Mucosa of gallbladder (tissue), 1 donor: ENCODE data around the gene INSYN2A. TPM values are rescaled to one million over a fixed set of nuclear protein-coding genes. Genes with fewer than 3 reads are reported as not detected.

ENCODE experiments used
- DNase-seq: peaks from one replicate; pipeline ENCODE4 v3.0.0-alpha.2; 2020; ENCODE audit warnings: low spot score
- total RNA-seq: library from RNA; stranded (reverse); gene quantifications from one replicate; pipeline ENCODE4 v1.2.1, GENCODE V29; 2021
- donor health status: DM: no; HTN: no; CAD: no.

Gene INSYN2A
- total RNA-seq, 1 donor from 2014 or later, result not detected

GRCh38 chr10:127195041-127195506, 1.3 kb downstream of the INSYN2A start:
- no peak for DNase-seq

GRCh38 chr10:127194599-127194998, 1.8 kb downstream of the INSYN2A start:
- DNase-seq, result no peak

DNA sequence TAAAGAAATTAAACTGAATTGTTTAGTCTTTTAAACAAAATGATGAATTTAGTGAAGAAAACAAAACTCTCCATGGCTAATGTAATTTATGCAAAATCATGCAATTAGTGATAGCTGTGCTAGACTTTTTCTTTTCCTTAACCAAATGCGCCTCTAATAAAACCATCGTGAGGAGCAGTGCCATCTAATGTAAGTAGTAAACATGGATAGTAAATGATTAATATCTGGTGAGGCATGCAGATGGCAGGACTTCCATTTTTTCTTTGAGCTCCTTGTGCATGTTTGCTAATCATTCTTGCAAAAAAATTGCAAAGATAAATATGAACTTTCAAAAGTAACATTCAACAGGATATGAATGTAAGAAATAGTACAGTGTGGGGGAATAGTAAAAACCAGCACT, 2.3 kb downstream of the INSYN2A start:
- DNase-seq, result no peak

DNA sequence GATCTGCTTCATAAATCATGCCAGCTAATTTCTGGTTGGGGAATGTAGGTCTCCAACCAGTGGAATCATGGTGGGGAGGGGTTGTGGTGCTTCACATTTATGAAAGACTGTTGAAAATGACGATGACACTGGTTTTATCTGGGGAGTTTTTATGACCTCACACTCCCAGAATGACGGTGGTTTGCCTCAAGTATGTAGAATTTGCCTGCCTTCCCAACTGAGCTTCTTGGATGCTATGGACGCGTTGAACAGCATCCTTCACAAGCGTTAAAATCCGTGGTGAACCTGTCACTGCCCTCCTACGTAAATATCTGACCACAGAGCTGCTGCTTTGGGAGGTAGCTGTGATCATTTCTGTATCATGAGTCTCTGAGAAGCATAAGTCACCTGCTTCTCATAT, 3.3 kb downstream of the INSYN2A start:
- no peak for DNase-seq

GRCh38 chr10:127190427-127190826, 6.0 kb downstream of the INSYN2A start:
- DNase-seq, result no peak

GRCh38 chr10:127189226-127189625, 7.2 kb downstream of the INSYN2A start:
- DNase-seq, result no peak

GRCh38 chr10:127186813-127187212, 9.6 kb downstream of the INSYN2A start:
- no peak for DNase-seq

DNA sequence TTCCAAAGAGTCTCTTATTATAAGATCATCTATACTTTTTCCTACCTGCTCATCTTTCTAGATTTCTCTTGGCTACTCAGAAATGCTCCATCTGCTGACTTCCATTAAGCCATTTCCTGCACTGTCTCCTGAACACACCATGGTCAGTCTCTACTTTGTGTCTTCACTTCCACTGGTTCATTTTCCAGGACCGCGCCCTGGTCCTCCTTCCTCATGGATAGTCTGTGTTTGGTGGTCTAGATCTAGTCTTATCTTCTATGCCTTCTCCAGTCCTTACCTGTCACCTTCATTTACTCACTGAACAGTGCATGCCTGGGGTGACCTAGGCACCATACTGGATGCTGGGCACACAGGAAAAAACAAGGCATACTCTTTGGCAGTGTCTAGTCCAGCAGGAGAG, 11.8 kb downstream of the INSYN2A start:
- DNase-seq, result no peak

DNA sequence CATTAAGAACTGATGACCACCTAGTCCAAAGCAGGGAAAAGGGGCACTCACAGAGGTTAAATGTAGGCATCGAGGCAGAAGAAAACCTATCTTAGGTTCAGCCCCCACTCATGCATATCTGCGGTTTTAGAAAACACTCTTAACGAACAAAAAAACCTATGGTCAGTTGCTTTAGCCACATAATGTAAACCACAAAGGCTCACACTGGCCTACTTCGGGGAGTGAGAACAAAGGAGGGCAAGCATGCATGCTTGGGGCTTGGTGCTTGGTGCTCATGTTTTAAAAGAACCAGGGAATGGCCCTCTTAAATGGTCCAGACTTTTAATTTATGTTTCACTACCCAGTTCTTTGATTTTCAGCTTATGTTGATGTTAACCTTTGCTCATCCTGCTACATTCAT, 14.2 kb downstream of the INSYN2A start:
- DNase-seq, result no peak

DNA sequence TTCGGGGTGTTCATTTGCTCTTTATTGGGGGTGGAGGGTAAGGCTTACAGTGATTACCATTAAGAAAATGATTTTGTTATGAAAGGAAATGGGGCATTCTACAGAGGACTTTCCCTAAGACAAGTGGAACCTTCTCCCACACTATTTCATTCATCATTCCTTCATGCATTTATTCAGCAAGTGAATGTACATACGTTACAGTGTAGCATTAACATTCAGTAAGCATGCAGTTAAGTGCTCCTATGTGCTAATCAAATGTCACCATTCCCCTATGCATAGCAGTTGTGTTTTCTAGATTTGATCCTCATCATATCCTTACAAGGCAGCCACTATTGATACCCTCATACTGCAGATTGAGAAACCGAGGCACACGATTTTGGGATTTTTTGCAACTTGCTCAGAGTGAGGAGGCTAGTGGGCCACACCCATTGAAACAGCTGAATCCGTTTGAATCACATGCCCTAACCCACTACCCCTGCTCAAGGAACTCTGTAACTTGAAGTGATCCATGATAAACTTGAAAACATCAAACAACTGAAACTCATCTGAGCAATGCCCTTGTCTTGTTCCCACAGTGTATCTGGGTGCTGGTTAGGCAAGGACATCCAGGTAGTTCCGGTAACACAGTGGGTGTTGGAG, 16.7 kb downstream of the INSYN2A start:
- DNase-seq, result no peak

DNA sequence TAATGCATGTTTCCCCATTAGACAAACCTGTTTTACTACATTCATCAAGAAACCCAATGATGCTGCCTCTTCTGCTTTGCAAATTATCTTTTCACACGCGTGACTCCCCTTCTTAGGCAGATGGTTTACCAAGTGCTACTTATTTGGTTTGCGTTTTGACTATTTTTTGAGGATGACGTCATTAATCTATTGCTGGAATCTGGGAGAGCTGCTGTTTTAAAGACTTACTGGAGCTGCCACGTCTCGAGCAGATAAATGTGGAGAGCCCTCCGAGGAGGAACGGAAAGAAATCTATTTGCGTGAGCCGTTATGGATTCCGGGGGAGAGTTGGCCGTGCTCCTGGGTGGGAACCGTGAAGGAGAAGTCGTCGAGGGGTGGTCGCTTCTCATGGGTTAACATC, 19.7 kb downstream of the INSYN2A start:
- no peak for DNase-seq

DNA sequence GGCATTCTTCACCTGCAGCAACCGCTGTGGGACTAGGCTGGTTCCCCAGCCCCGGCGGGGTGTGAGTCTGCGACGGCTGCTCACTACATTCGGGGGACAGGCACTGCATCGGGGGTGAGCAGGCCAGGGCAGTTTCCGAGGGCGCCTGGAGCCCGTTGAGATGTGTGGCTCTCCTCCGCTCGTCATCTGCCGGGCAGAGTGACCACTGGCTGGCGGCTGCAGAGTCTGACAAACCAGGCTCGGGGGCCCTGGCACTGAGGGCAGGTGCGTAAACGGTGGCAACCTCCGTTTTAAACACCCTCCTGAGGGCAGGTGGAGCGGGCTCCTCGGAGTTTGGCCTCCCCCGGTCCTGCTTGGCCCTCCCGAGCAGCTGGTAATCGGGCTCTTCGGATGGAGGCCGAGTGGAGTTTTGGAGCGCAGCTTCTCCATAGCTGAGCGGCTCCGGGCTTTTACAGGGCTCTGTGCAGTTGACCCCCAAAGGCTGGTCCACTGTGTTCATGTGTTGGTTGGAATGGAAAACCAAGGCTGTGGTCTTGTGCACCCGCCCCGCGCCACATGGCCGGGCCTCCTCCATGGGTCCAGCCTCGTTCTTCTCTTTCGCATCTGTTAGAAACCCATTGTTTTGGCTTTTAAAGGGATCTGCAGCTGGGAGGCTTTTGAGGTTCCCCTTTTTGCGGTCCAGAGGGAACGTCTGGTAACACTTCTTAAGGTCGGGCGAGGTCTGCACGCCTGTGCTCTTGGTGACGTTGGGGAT, 20.9 kb downstream of the INSYN2A start:
- no peak for DNase-seq

- no peak for DNase-seq
These were observed 21.5 kb downstream of the INSYN2A start for GRCh38 chr10:127174866-127175265.

DNA sequence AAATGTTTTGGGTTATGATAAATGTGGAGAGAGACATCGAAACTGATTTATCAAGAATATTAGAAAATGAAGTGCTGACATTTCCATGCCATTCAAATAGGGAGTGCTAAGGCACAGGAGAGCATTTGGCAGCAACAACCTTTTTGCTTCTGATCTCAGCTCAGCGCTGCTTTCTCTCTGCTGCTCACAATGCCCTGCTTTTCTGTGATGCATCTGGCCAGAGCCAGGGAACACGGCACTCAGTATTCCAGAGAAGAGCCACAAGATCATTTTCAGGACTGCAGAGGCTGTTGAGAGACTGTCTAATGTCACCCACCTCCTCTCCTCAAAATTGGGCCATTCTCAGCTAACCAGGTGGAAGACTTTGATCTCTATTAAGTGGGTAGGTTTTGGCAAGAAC, 28.1 kb downstream of the INSYN2A start:
- no peak for DNase-seq

- no peak for DNase-seq
These were observed 33.5 kb downstream of the INSYN2A start for GRCh38 chr10:127162841-127163240.

DNA sequence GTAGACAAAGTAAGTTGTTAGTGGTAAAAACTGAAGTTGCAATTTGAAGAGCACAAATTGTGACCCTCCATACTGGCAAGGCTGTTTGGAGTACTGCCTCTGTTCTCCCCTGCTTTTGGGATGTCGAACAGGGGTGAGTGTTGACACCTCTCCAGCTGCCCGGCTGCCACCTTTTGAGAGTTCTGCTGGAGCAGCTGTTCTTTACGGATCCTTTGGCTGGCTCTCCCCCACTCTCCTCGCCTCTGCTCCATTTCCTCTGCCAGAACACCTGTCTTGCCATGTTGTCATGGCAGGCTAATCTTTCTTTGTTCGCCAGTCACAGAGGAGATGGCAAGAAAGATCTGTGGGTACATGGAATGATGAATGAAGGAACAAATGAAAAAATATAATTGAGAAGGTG, 34.9 kb downstream of the INSYN2A start:
- DNase-seq, result no peak

DNA sequence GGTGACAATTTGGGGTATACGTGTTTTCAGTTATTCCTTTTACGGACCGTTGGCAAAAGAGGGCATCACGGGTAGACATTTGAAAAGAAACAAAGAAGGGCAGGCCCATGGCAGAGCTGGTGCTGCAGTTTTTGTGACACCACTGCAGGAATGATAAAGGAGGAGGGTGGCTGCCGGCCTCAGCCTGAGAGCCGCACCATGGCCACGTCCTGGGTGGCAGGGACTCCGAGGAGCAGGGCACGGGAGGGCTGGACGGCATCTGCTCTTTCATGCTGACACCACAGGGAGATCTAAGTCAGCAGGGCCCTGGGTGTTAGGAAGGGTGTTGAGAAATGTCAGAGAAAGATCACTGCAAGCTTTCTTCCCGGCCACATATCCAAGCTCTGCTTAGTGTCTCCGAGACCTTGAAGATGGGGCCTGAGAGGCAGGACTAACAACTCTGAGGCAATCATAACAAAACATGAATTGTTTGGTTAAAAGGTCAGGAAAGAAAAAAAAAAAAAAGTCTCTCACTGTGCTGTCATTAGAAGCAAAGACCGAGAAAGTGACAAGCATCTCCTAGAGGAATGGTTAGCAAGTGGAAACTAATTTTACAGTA, 36.6 kb downstream of the INSYN2A start:
- no peak for DNase-seq

GRCh38 chr10:127158662-127159061, 37.7 kb downstream of the INSYN2A start:
- DNase-seq, result no peak

DNA sequence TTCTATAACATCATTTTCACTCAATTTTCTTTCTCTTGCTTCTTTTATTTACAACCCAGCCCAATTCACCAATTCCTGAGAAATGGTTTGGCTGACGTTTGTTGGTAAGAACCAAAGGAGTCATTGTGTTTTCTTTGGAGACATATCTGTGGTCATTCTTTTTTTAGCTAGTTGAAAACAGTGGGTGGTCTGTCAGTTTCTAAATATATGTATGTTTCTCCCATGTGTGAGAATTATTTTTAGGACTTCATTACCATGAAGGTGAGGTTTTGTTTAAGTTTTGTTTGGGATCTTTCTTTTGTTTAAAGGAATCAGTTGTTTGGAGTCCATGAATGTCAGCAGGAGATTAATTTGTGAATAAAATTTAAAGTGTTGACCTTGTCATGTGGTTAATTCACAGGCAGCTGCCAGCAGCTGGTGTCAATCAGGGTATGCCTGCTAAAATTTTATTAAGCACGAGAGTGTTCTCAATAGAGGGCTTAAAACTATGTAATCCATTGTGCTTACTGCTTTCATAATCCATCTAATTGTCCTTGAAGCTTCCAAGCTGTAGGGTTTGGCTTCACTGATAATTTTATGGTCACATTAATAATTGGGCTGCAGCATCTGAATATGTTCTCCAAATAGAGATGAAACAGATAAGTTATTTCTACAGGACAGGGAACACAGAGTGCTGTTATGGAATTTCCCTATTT, 38.7 kb downstream of the INSYN2A start:
- DNase-seq, result no peak

GRCh38 chr10:127157089-127157488, 39.3 kb downstream of the INSYN2A start:
- no peak for DNase-seq

DNA sequence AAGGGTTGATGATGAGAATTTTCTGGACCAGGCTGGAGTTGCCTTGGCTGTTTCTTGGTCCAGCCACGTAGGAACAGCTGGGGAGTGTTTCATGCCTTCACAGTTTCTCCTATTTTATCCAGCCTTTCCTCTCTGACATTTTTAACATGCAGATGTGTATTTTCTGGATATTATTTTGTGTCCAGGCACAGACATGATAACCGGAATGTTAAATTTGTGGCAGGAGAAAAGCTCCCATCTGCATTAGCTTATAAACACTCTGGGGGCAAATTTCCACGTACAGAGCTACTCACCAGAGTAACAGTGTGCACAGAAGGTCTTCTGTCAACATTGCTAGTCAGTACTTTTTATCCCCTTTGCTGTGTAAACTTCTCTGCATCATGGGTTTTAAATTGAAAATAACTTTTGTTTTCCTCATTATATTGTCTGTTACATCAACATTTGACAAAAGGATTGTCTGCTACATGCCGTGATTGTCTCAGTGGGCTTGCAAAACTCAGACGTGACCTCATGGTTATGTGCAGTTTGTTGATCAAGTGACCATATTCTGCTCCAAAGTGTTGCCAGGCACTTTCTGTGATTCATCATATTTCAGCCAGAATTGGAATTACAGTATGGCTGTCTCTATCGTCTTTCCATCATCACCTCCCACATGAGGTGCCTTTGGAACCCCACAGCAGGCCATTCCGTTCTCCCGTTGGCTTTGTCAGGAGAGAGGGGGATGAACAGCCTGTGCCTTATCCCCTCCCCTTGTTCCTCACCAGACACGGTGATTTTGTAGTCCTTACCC, 41.4 kb downstream of the INSYN2A start:
- DNase-seq, result no peak

GRCh38 chr10:127153181-127153580, 43.2 kb downstream of the INSYN2A start:
- DNase-seq, result no peak
